IPS-15b (cell line): ENCODE measurements around the gene DNAH7.

Experiments
- H3K27me3 ChIP-seq: one replicate; pipeline ENCODE4 v1.6.1; 2013; ENCODE audit warnings: low read length; ENCODE audit not compliant: control insufficient read depth, insufficient read depth
- H3K36me3 ChIP-seq: one replicate; pipeline ENCODE4 v1.6.1; 2013; ENCODE audit warnings: low read length; ENCODE audit not compliant: control insufficient read depth, insufficient read depth
- H3K4me1 ChIP-seq: one replicate; pipeline ENCODE4 v1.6.1; 2013; ENCODE audit warnings: mild to moderate bottlenecking, low read length; ENCODE audit not compliant: control insufficient read depth, insufficient read depth
- H3K4me3 ChIP-seq: one replicate; pipeline ENCODE4 v1.5.1; 2013; ENCODE audit warnings: low read depth, low read length
- H3K9ac ChIP-seq: one replicate; pipeline ENCODE4 v1.6.1; 2013; ENCODE audit warnings: low read depth, mild to moderate bottlenecking, low read length
- H3K9me3 ChIP-seq: one replicate; pipeline ENCODE4 v1.6.1; 2013; ENCODE audit warnings: mild to moderate bottlenecking, low read length; ENCODE audit not compliant: control insufficient read depth, insufficient read depth

The DNAH7 gene

DNA sequence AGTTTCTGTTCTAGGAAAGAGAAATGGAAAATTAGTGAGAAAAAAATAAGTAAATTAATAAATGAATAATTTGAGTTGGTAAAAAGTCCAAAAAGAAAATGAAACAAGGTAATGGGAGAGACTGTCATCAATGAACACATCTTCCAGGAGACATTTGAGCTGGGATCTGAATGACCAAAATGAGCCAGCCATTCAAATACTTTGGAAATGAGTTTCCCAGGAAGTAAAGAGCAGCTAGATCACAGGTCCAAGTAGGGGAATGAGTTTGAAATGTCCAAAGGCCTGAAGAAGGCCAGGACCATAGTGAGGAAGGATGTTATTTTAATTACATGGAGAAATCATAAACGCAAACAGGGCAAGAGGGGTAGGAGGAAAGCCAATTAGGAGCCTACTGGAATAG is 6.6 kb upstream of the DNAH7 start:
- H3K9me3 ChIP-seq = no peaks in the 10 kb centered on the region
- no peak overlapping the region for H3K9ac ChIP-seq
- H3K4me1 ChIP-seq = no peaks in the 10 kb centered on the region
- H3K4me3 ChIP-seq = no peak overlapping the region
- no peaks in the 10 kb centered on the region for H3K36me3 ChIP-seq
- peaks cover 3% of the 10 kb centered on the region for H3K27me3 ChIP-seq

DNA sequence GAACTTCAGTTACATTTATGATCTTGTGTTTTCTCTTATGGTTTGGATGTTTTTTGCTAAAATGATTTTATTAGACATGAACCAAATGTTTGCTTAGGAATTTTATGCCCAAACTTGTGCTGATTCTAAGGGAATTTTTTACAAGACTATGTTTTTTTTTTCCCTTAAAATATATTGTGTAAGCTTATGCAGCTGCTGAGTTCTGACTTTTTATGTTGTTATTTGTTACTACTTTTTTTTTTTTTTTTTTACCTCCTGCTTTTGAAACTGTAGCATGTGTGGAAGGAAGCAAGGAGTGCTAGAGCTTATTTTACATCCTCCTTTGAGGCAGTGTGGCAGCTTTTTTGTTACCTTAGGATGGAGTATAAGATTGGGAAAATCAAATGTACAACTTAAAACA is 6.0 kb upstream of the DNAH7 start:
- Histone ChIP-seq H3K36me3 (no peaks in the 10 kb centered on the region), H3K27me3 (peaks cover 3% of the 10 kb centered on the region), H3K9me3 (no peaks in the 10 kb centered on the region)

DNA sequence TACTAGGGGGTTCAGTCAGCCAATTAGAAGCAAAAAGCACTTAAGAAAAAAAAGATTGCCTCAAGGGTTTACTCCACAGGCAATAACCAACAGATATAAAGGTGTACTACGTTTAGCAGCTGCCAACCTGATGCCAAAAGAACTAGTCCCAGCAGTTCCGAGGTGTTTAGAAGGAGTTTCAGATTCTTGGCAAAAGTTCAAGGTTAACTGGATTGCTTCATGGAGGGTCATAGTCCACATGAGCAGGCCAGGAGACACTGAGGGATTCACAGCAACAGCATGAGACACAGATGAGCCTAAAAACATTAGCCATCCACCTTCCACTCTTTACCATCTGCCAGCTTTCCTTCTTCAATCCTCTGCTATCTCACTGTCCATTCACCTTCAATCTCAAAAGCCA is 4.9 kb upstream of the DNAH7 start:
- no peaks in the 10 kb centered on the region for H3K4me1 ChIP-seq
- H3K4me3 ChIP-seq = no peak overlapping the region
- H3K9ac ChIP-seq = no peak overlapping the region
- no peaks in the 10 kb centered on the region for H3K36me3 ChIP-seq
- H3K27me3 ChIP-seq = peaks cover 3% of the 10 kb centered on the region
- no peaks in the 10 kb centered on the region for H3K9me3 ChIP-seq

More for the DNA sequence above, 6.0 kb upstream of the DNAH7 start:
- H3K4me3 ChIP-seq = no peak overlapping the region
- H3K9ac ChIP-seq = no peak overlapping the region
- H3K4me1 ChIP-seq = no peaks in the 10 kb centered on the region

DNA sequence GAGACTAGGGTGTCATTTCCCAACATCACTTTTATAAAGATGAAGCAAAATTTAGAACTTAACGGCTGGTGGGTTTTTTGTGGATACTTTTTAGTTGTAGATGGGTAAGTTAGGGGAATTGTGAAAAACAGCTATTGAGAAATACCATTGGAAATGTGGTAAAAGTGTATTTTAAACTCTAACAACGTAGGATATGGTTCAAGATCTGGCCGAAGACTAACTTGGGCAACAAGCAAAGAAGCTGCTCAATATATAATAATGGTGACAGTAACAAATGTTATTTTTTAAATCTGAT is 1.6 kb downstream of the DNAH7 start:
- Histone ChIP-seq H3K9me3 (no peaks in the 10 kb centered on the region), H3K4me1 (no peaks in the 10 kb centered on the region), H3K27me3 (no peaks in the 10 kb centered on the region), H3K9ac (no peak overlapping the region), H3K4me3 (no peak overlapping the region), H3K36me3 (no peaks in the 10 kb centered on the region)

DNA sequence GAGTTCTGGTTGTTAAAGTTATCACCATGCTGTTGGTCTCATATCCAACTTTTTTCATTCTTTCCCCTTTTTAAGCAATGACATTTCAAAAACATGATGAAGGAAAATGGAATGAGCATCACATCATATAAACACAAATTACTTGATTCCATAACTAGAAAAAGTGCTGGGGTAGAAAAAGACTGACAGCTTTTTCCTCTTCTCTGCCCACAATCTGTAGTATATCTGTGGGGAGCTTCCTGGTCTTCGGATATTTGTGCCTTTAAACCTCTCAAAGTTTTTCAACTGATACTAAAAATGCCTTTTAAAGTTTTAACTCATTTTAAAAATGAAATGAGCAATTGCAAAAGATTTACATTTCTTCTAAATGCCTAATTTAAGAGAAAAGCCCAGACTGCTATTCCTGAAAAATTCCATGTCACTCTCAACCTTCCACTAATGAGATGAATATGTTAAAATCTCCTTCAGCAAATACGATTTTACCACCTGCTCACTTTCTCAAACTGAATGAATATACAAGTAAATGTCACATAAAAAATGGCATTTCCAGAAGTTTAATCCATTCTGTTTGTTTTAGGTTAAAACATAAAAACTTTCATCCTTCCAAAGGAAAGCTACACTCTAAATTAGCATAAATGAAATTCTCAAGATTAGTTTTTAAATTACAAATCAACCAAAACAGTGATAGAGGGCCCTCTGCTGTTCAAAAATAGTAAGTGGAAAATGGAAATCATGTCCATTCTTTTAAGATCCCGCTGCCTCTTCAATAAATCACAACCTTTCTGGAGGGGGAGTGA is 2.1 kb downstream of the DNAH7 start:
- H3K4me1 ChIP-seq = no peaks in the 10 kb centered on the region
- H3K9ac ChIP-seq = no peak overlapping the region
- no peaks in the 10 kb centered on the region for H3K27me3 ChIP-seq
- no peak overlapping the region for H3K4me3 ChIP-seq
- no peaks in the 10 kb centered on the region for H3K36me3 ChIP-seq
- H3K9me3 ChIP-seq = no peaks in the 10 kb centered on the region

DNA sequence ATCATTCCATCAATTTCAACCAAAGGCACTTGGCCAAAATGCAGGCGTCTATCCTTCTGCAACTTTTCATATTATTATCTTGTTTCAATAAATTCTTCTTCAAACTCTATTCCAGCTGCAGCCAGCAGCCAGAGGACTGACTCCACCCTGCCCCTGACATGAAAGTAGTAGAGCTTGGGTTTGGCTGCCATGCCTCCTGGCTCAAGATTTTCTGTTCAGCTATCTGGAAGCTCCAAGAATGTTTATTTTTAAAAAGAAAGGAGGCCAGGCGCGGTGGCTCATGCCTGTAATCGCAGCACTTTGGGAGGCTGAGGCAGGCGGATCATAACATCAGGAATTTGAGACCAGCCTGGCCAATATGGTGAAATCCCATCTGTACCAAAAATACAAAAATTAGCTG is 4.9 kb downstream of the DNAH7 start:
- Histone ChIP-seq H3K36me3 (no peaks in the 10 kb centered on the region), H3K27me3 (no peaks in the 10 kb centered on the region), H3K9me3 (no peaks in the 10 kb centered on the region), H3K9ac (no peak overlapping the region), H3K4me1 (peaks cover 2% of the 10 kb centered on the region), H3K4me3 (no peak overlapping the region)

DNA sequence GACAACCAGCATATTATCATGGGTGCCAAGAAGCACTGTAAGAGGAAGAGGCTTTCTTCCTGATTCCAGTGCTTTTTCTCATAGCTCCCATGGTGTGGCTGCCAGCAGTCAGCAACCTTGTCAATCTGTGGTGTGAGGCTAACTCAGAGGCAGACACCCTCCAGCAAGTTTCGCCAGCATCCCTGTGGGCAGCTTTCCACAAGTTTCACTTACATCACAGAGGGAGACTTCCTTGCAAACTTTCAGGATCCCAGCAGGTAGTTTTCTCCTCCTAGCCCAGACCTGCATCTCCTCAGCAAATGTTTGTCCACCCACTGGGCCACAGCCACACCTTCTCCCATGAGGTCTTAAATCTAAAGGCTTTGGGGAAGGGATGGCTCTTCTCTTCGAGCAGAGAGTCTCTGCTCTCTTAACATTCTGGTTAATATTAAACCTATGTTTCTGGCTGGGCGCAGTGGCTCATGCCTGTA is 9.1 kb downstream of the DNAH7 start:
- no peaks in the 10 kb centered on the region for H3K36me3 ChIP-seq
- no peaks in the 10 kb centered on the region for H3K27me3 ChIP-seq
- no peak overlapping the region for H3K4me3 ChIP-seq
- no peak overlapping the region for H3K9ac ChIP-seq
- H3K4me1 ChIP-seq = peaks cover 2% of the 10 kb centered on the region
- H3K9me3 ChIP-seq = no peaks in the 10 kb centered on the region

DNA sequence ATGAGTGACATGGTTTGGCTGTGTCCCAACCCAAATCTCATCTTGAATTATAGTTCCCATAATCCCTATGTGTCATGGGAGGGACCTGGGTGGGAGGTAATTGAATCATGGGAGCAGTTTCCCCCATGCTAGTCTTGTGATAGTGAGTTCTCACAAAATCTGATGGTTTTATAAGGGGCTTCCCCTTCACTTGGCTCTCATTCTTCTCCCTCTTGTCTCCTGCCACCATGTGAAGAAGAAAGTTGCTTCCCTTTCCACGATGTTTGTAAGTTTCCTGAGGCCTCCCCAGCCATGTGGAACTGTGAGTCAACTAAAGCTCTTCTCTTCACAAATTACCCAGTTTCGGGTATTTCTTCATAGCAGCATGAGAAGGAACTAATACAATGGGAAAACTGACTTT is 14.0 kb downstream of the DNAH7 start:
- H3K36me3 ChIP-seq = no peaks in the 10 kb centered on the region
- peaks cover 2% of the 10 kb centered on the region for H3K4me1 ChIP-seq
- no peak overlapping the region for H3K4me3 ChIP-seq
- H3K27me3 ChIP-seq = no peaks in the 10 kb centered on the region
- no peak overlapping the region for H3K9ac ChIP-seq
- no peaks in the 10 kb centered on the region for H3K9me3 ChIP-seq

DNA sequence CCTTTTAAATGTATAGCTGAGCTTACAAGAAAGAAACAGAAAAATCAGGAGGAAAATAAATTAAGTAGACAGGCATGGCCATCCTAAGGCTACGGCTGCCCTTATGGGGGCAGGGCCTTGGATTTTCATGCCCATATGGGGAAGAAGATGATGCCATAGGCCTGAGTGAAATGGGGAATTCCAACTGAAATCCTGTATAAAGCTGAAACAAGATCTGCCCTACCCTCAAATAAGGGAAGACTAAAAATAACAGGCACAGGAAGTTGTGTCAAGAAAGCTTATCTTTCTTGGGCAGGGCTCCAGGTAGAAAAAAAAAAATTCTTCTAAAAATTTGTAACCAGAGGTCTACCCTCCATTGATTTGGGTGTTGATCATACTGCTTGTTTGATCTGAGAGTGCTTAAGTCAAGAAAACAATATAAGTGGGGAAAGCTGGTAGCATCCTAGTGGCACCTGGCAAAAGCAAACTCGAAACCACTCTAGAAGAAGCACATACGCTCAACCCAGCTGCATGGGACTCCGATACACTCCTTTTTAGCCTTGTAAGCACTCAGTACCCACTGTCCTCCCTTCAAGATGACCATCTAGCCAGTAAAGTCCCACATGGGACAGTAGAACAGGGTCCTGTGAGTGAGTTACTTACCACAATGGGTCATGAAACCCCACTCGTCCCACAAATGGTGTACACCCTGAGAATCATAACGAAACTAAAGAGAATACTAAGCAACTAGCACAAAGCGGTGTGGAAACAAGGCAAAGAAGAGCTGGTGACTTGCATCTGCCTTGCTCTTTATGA is 22.3 kb downstream of the DNAH7 start:
- Histone ChIP-seq H3K4me3 (no peak overlapping the region), H3K27me3 (no peaks in the 10 kb centered on the region), H3K4me1 (no peaks in the 10 kb centered on the region), H3K9me3 (no peaks in the 10 kb centered on the region), H3K9ac (no peak overlapping the region), H3K36me3 (no peaks in the 10 kb centered on the region)

DNA sequence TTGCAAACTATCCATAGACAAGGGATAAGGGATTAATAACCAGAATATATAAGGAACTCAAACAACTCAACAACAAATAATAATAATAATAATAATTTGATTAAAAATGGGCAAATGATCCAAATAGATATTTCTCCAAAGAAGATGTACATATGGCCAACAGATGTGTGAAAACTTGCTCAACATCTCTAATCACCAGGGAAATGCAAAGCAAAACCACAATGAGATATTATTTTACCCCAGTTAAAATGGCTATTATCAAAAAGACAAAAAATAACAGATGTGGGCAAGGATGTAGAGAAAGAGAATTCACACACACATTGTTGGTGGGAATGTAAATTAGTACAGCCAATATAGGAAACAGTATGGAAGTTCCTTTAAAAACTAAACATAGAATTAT is 26.9 kb downstream of the DNAH7 start:
- H3K27me3 ChIP-seq = no peaks in the 10 kb centered on the region
- H3K36me3 ChIP-seq = no peaks in the 10 kb centered on the region
- no peak overlapping the region for H3K9ac ChIP-seq
- H3K9me3 ChIP-seq = no peaks in the 10 kb centered on the region
- H3K4me3 ChIP-seq = no peak overlapping the region
- no peaks in the 10 kb centered on the region for H3K4me1 ChIP-seq

DNA sequence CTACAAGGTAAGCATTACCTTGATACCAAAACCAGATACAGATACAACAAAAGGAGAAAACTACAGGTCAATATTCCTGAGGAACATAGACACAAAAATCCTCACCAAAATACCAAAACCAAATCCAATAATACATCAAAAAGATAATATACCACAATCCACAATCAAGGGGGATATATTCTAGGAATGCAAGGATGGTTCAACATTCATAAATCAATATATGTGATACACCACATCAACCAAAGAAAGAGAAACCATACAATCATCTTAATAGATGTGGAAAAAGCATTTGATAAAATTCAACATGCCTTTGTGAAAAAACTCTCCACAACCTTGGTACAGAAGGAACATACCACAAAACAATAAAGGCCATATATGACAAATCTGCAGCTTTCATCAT is 28.4 kb downstream of the DNAH7 start:
- Histone ChIP-seq H3K9ac (no peak overlapping the region), H3K4me1 (no peaks in the 10 kb centered on the region), H3K9me3 (no peaks in the 10 kb centered on the region), H3K36me3 (no peaks in the 10 kb centered on the region), H3K27me3 (no peaks in the 10 kb centered on the region), H3K4me3 (no peak overlapping the region)

DNA sequence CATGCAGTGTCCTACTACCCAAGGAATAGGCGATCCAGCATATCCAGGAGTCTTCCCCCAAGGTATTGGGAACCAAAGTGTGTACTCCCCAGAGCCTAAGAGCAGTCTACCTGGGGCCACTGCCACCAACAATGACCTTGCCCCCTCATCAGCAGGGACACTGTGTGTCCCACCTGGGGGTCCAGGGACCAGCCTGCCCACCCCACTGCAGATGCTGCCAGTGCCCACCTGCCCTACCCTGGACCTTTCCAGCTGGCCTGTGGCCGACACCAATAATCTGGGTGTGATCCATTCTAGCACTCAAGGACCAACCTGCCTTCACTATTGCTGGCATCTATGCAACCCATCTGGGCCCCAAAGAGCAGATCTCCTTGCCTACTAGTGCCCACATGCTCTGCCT is 32.2 kb downstream of the DNAH7 start:
- no peaks in the 10 kb centered on the region for H3K27me3 ChIP-seq
- H3K36me3 ChIP-seq = no peaks in the 10 kb centered on the region
- no peaks in the 10 kb centered on the region for H3K9me3 ChIP-seq
- no peak overlapping the region for H3K9ac ChIP-seq
- no peak overlapping the region for H3K4me3 ChIP-seq
- no peaks in the 10 kb centered on the region for H3K4me1 ChIP-seq
